ENCODE measurements around the gene NLRC5. TPM values are rescaled to one million over a fixed set of nuclear protein-coding genes. Genes with fewer than 3 reads are reported as not detected.

The NLRC5 gene
- total RNA-seq, 2 donors from 2014 or later, result 0.64 to 0.97 TPM

- H3K27ac Mint-ChIP-seq, result no peak overlapping the region
- Histone ChIP-seq H3K36me3 (ENCODE audit: control insufficient read depth, insufficient read depth, low read length) (no peaks in the 10 kb centered on the region), H3K27ac (ENCODE audit: low read depth, low read length) (no peak overlapping the region), H3K4me3 (ENCODE audit: low read length) (no peak overlapping the region), H3K9ac (ENCODE audit: extremely low read depth, low read length, poor library complexity, severe bottlenecking) (no peak overlapping the region), H3K27me3 (ENCODE audit: control insufficient read depth, insufficient read depth, low read length, poor library complexity, severe bottlenecking) (no peaks in the 10 kb centered on the region), H3K4me1 (ENCODE audit: control insufficient read depth, insufficient read depth, low read length) (no peaks in the 10 kb centered on the region), H3K9me3 (ENCODE audit: control insufficient read depth, low read length) (no peaks in the 10 kb centered on the region)
- no peaks in the 10 kb centered on the region for H3K9me3 Mint-ChIP-seq
- H3K4me1 Mint-ChIP-seq, result peaks cover 2% of the 10 kb centered on the region
- WGBS, 2 experiments (ENCODE audit: insufficient coverage in 1 of 2, insufficient read length in 1 of 2), result 89 to 92% methylated on average over 9 to 11 of the region's 11 CpGs
- no peak for TF ChIP-seq CTCF (conservative IDR thresholded peaks at IDR 0.05)
- no peak overlapping the region for H3K4me3 Mint-ChIP-seq
- H3K36me3 Mint-ChIP-seq (ENCODE audit: low read depth), result no peaks in the 10 kb centered on the region
- peaks cover 2% of the 10 kb centered on the region for H3K27me3 Mint-ChIP-seq (ENCODE audit: insufficient read depth)
- no peak for DNase-seq
Measured at GRCh38 chr16:57051696-57052228, 62.4 kb downstream of the NLRC5 start.

GRCh38 chr16:57053206-57053605, 63.8 kb downstream of the NLRC5 start:
- DNase-seq, result no peak
- no peaks in the 10 kb centered on the region for H3K27me3 ChIP-seq (ENCODE audit: control insufficient read depth, insufficient read depth, low read length, poor library complexity, severe bottlenecking)
- H3K27ac ChIP-seq (ENCODE audit: low read depth, low read length), result no peak overlapping the region
- H3K27me3 Mint-ChIP-seq (ENCODE audit: insufficient read depth), result peaks cover 2% of the 10 kb centered on the region
- no peak overlapping the region for H3K27ac Mint-ChIP-seq
- H3K4me3 ChIP-seq (ENCODE audit: low read length), result no peak overlapping the region
- no peak overlapping the region for H3K9ac ChIP-seq (ENCODE audit: extremely low read depth, low read length, poor library complexity, severe bottlenecking)
- peaks cover 2% of the 10 kb centered on the region for H3K4me1 Mint-ChIP-seq
- no peak overlapping the region for H3K4me3 Mint-ChIP-seq
- no peaks in the 10 kb centered on the region for H3K36me3 Mint-ChIP-seq (ENCODE audit: low read depth)
- no peaks in the 10 kb centered on the region for H3K9me3 ChIP-seq (ENCODE audit: control insufficient read depth, low read length)
- no peaks in the 10 kb centered on the region for H3K36me3 ChIP-seq (ENCODE audit: control insufficient read depth, insufficient read depth, low read length)
- H3K4me1 ChIP-seq (ENCODE audit: control insufficient read depth, insufficient read depth, low read length), result no peaks in the 10 kb centered on the region
- 93 to 98% methylated on average over 6 to 9 of the region's 9 CpGs for WGBS, 2 experiments (ENCODE audit: insufficient coverage in 1 of 2, insufficient read length in 1 of 2)
- no peak for TF ChIP-seq CTCF (conservative IDR thresholded peaks at IDR 0.05)
- H3K9me3 Mint-ChIP-seq, result no peaks in the 10 kb centered on the region

DNA sequence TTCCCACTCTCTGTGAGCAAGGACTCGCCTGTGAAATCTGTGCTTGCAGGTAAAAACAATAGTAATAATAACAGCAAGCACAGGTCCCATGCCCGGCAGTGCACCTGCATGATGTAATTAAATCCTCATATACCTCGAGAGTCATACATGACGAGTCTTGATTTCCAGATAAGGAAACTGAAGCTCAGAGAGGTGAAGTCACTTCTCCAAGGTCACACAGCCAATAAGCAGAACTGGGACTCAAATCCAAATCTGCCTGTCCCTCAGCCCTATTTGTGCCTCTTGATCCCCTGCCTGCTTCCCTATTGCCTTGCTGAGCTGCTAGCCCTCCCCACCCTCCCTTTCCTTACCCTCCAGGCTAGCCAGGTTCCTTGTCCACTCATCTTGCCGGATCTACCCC, 65.0 kb downstream of the NLRC5 start:
- WGBS, 2 experiments (ENCODE audit: insufficient coverage in 1 of 2, insufficient read length in 1 of 2), result 92 to 95% methylated on average over 4 to 5 of the region's 5 CpGs
- no peak for DNase-seq
- Mint-ChIP-seq H3K27me3 (ENCODE audit: insufficient read depth) (peaks cover 2% of the 10 kb centered on the region), H3K4me3 (no peak overlapping the region), H3K4me1 (peaks cover 2% of the 10 kb centered on the region), H3K36me3 (ENCODE audit: low read depth) (no peaks in the 10 kb centered on the region), H3K27ac (no peak overlapping the region), H3K9me3 (no peaks in the 10 kb centered on the region)
- H3K4me3 ChIP-seq (ENCODE audit: low read length), result no peak overlapping the region
- TF ChIP-seq CTCF (conservative IDR thresholded peaks at IDR 0.05), result no peak
- no peak overlapping the region for H3K27ac ChIP-seq (ENCODE audit: low read depth, low read length)
- no peaks in the 10 kb centered on the region for H3K9me3 ChIP-seq (ENCODE audit: control insufficient read depth, low read length)
- no peak overlapping the region for H3K9ac ChIP-seq (ENCODE audit: extremely low read depth, low read length, poor library complexity, severe bottlenecking)
- no peaks in the 10 kb centered on the region for H3K36me3 ChIP-seq (ENCODE audit: control insufficient read depth, insufficient read depth, low read length)
- H3K4me1 ChIP-seq (ENCODE audit: control insufficient read depth, insufficient read depth, low read length), result no peaks in the 10 kb centered on the region
- H3K27me3 ChIP-seq (ENCODE audit: control insufficient read depth, insufficient read depth, low read length, poor library complexity, severe bottlenecking), result no peaks in the 10 kb centered on the region

Data from endodermal cell (in vitro differentiated cells).